Glutamatergic neuron (in vitro differentiated cells): Measurements from ENCODE around the gene ZNF597. TPM values are rescaled to one million over a fixed set of nuclear protein-coding genes. Genes with fewer than 3 reads are reported as not detected.

Source experiments
- DNase-seq: peaks from one replicate; pipeline ENCODE4 v3.0.0; 2022
- H3K27ac Mint-ChIP-seq: one replicate; pipeline ENCODE4 v1.8.0; 2020; ENCODE audit warnings: mild to moderate bottlenecking, mixed read lengths, inconsistent platforms; ENCODE audit not compliant: unreplicated experiment
- H3K27me3 Mint-ChIP-seq: one replicate; pipeline ENCODE4 v1.8.0; 2020; ENCODE audit warnings: mild to moderate bottlenecking, moderate library complexity, mixed read lengths, inconsistent platforms; ENCODE audit not compliant: unreplicated experiment
- H3K36me3 Mint-ChIP-seq: one replicate; pipeline ENCODE4 v1.8.0; 2020; ENCODE audit warnings: mild to moderate bottlenecking, mixed read lengths, inconsistent platforms; ENCODE audit not compliant: unreplicated experiment
- H3K4me1 Mint-ChIP-seq: one replicate; pipeline ENCODE4 v1.8.0; 2020; ENCODE audit warnings: mild to moderate bottlenecking, low read depth, mixed read lengths, inconsistent platforms; ENCODE audit not compliant: unreplicated experiment
- H3K4me3 Mint-ChIP-seq: one replicate; pipeline ENCODE4 v1.8.0; 2020; ENCODE audit warnings: mild to moderate bottlenecking, mixed read lengths, inconsistent platforms; ENCODE audit not compliant: unreplicated experiment
- H3K9me3 Mint-ChIP-seq: one replicate; pipeline ENCODE4 v1.8.0; 2020; ENCODE audit warnings: mild to moderate bottlenecking, moderate library complexity, mixed read lengths, inconsistent platforms; ENCODE audit not compliant: unreplicated experiment
- CTCF ChIP-seq: fragments of 200-600 bp; sonication (generic); IDR thresholded peaks from one replicate; pipeline ENCODE4 v1.5.0; 2021; ENCODE audit not compliant: partially characterized antibody, unreplicated experiment
- total RNA-seq: library from RNA; stranded (reverse); fragmentation: NEBNext Ultra II Directional; extraction: Animal tissue kit (Norgen Biotek cat#: 25700); gene quantifications from one replicate; pipeline ENCODE4 v1.2.1, GENCODE V29; 2021; ENCODE audit not compliant: unreplicated experiment

Gene ZNF597
- total RNA-seq, 1 donor from 2014 or later: 1.9 TPM

- Mint-ChIP-seq H3K27ac (peak overlapping the region; percentile 89), H3K4me1 (peaks cover 40% of the 10 kb centered on the region)
- DNase-seq: no peak
Observed at GRCh38 chr16:3487521-3488410, 44.5 kb upstream of the ZNF597 start.

GRCh38 chr16:3486506-3487215 lies 43.4 kb upstream of the ZNF597 start:
- no peak overlapping the region for H3K4me3 Mint-ChIP-seq
- no peak for TF ChIP-seq CTCF
- H3K36me3 Mint-ChIP-seq: no peaks in the 10 kb centered on the region
- H3K27me3 Mint-ChIP-seq: peaks cover 24% of the 10 kb centered on the region
- H3K4me1 Mint-ChIP-seq: peaks cover 44% of the 10 kb centered on the region
- H3K9me3 Mint-ChIP-seq: peaks cover 21% of the 10 kb centered on the region
- H3K27ac Mint-ChIP-seq: peak overlapping the region; percentile 59
- no peak for DNase-seq

More at GRCh38 chr16:3487521-3488410, 44.5 kb upstream of the ZNF597 start:
- TF ChIP-seq CTCF: no peak
- Mint-ChIP-seq H3K4me3 (no peak overlapping the region), H3K36me3 (no peaks in the 10 kb centered on the region), H3K9me3 (peaks cover 18% of the 10 kb centered on the region), H3K27me3 (peaks cover 24% of the 10 kb centered on the region)

GRCh38 chr16:3485821-3486505 lies 42.7 kb upstream of the ZNF597 start:
- DNase-seq: no peak
- H3K27ac Mint-ChIP-seq: peak overlapping the region; percentile 59
- H3K4me3 Mint-ChIP-seq: no peak overlapping the region

GRCh38 chr16:3485097-3485745 lies 41.9 kb upstream of the ZNF597 start:
- no peak for TF ChIP-seq CTCF
- Mint-ChIP-seq H3K27ac (peak overlapping the region; percentile 91), H3K4me3 (peak overlapping the region; percentile 52), H3K36me3 (no peaks in the 10 kb centered on the region), H3K27me3 (peaks cover 20% of the 10 kb centered on the region), H3K4me1 (peaks cover 44% of the 10 kb centered on the region), H3K9me3 (peaks cover 15% of the 10 kb centered on the region)
- no peak for DNase-seq

More at GRCh38 chr16:3485821-3486505, 42.7 kb upstream of the ZNF597 start:
- H3K4me1 Mint-ChIP-seq: peaks cover 43% of the 10 kb centered on the region
- no peaks in the 10 kb centered on the region for H3K36me3 Mint-ChIP-seq
- peaks cover 18% of the 10 kb centered on the region for H3K9me3 Mint-ChIP-seq
- H3K27me3 Mint-ChIP-seq: peaks cover 22% of the 10 kb centered on the region
- no peak for TF ChIP-seq CTCF
